Neural cell (in vitro differentiated cells): ENCODE results near the gene RGS3.

Experiments
- CTCF ChIP-seq: fragments of 450-650 bp; IDR thresholded peaks from 2 replicates; pipeline ENCODE4 v1.5.1; 2014; ENCODE audit warnings: antibody characterized with exemption, mild to moderate bottlenecking, moderate library complexity; ENCODE audit not compliant: poor library complexity, severe bottlenecking
- EP300 ChIP-seq: fragments of 450-650 bp; conservative IDR thresholded peaks from 2 replicates; pipeline ENCODE4 v1.6.1; 2014; ENCODE audit warnings: antibody characterized with exemption, mild to moderate bottlenecking, moderate library complexity; ENCODE audit not compliant: poor library complexity, severe bottlenecking
- EZH2 ChIP-seq: fragments of 200-600, 300-800 bp; shearing (Covaris generic), sonication (generic); IDR thresholded peaks from 2 replicates; pipeline ENCODE4 v1.6.1; 2014; ENCODE audit warnings: antibody characterized with exemption, low read length, borderline replicate concordance, mild to moderate bottlenecking; ENCODE audit not compliant: insufficient read depth, poor library complexity, severe bottlenecking
- MXI1 ChIP-seq: fragments of 450-650 bp; conservative IDR thresholded peaks from 2 replicates; pipeline ENCODE4 v1.6.1; 2014; ENCODE audit warnings: antibody characterized with exemption, mild to moderate bottlenecking; ENCODE audit not compliant: poor library complexity, severe bottlenecking
- POLR2AphosphoS5 ChIP-seq: IDR thresholded peaks from 2 replicates; pipeline ENCODE4 v1.6.1; 2012
- RAD21 ChIP-seq: fragments of 450-650 bp; conservative IDR thresholded peaks from 2 replicates; pipeline ENCODE4 v1.6.1; 2014; ENCODE audit warnings: antibody characterized with exemption, mild to moderate bottlenecking, moderate library complexity
- REST ChIP-seq: IDR thresholded peaks from 2 replicates; pipeline ENCODE4 v1.6.1; 2012; ENCODE audit warnings: borderline replicate concordance
- SMC3 ChIP-seq: fragments of 450-650 bp; conservative IDR thresholded peaks from 2 replicates; pipeline ENCODE4 v1.6.1; 2014; ENCODE audit warnings: antibody characterized with exemption, mild to moderate bottlenecking, moderate library complexity; ENCODE audit not compliant: poor library complexity
- TAF1 ChIP-seq: IDR thresholded peaks from 2 replicates; pipeline ENCODE4 v1.6.1; 2012; ENCODE audit warnings: low read depth

GRCh38 chr9:113485761-113486115 is 22.2 kb downstream of the RGS3 start:
- TF ChIP-seq CTCF (no peak), REST (no peak), POLR2AphosphoS5 (no peak), EP300 (no peak), RAD21 (no peak), EZH2 (no peak), SMC3 (no peak), MXI1 (no peak), TAF1 (no peak)
